HG03280 (cell line): ENCODE results near the gene SOS1.

ENCODE experiments used
- ATAC-seq: cut with Tn5 transposase; IDR thresholded peaks from one replicate; pipeline ENCODE4 v1.9.1; 2021; ENCODE audit warnings: mild to moderate bottlenecking, moderate library complexity; ENCODE audit not compliant: unreplicated experiment

Gene SOS1

DNA sequence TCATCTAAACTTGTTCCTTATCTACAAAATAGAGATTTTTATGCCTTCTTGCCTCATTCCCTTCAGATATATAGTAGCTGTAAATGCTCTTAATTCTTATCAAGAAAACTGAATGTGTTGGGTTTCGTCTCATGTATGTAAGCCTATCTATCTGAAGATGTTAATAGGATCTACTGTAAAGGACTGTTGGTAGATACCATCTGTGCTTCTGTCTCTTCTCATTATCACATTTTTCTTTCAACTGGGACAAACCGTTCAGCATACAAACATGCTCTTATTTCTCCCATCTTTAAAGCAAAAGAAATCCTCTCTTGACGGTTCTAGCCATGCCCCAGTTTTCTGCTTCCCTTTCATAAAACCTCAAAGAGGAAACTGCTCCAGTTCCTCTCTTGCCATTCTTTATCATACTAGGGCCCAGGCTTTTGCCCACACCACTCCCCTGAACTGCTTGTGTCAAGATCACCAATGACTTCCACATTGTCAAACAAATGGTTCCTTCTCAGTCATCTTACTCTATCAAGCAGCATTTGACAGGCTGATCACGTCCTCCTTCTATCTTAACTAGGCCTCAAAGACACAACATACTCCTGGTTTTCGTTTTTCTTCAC, 142.5 kb downstream of the SOS1 start:
- ATAC-seq, result no peak

DNA sequence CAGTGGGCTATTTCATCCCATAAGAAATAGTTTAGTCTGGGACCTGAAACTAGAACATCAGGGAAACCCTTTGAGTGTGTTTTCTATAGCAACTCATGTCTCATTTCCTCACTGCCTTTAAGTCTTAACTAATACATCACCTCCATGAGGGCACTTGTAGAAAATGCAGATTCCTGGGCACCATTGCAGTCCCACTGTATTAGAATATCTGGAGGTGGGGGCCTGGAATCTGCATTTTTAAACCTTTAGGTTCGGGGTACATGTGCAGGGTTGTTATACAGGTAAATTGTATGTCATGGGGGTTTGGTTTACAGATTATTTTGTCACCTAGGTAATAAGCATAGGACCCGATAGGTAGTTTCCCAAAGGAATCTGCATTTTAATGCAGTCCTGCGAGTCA, 143.8 kb downstream of the SOS1 start:
- no peak for ATAC-seq

DNA sequence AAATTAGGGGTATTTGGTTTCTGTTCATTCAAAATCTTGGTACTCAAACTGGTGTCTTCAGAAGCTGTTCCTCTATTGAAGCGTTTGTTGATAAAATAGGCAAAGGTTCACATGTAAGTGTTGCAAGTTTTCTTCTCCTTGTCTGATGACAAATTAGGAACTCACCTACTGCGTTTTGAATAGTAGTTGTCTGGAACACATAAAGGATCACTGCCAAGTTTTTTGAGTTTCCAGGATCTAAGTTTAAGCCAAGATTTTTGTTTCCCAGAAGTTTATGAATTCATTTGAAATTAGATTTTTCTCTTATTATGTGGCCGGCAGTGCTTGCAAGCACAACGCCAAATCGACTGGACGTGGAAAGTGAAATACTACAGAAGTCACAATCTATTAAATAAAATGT, 145.8 kb downstream of the SOS1 start:
- ATAC-seq, result no peak

DNA sequence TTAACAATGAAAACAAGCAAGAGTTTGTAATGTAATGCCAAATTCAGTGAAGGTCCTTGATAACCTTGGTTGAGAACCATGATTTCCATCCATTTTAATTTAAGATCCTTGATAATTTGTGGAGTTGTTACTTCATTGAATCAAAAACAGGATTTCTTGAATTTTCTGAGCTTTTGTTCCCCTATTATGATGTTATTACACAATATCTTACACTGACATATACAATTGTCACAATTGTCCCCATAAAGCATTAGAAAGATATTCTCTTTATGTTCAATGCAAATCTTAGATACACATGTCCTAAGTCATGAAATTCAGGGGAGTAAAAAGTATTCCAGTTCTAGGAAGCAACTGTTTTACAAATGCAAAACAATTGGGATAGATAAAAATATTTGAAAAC, 147.6 kb downstream of the SOS1 start:
- no peak for ATAC-seq

DNA sequence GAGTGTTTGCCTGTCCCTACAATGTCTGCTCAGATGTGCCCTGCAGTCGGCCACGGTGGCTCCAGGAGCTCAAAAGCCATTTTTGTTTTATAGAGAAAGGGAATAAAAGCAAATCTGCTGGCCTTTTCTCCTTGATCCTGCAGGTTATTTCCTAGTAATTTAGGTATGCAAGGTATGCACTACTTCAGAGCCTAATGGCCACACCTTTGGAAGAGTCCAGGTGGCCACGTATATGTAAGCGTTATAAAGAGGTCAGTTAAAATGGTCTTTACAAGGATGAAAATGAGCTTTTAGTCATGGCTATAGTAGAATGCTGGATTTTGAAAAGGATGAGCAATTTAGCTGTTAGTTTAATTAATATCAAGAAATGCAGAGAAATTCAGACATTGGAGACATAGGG, 149.5 kb downstream of the SOS1 start:
- no peak for ATAC-seq

DNA sequence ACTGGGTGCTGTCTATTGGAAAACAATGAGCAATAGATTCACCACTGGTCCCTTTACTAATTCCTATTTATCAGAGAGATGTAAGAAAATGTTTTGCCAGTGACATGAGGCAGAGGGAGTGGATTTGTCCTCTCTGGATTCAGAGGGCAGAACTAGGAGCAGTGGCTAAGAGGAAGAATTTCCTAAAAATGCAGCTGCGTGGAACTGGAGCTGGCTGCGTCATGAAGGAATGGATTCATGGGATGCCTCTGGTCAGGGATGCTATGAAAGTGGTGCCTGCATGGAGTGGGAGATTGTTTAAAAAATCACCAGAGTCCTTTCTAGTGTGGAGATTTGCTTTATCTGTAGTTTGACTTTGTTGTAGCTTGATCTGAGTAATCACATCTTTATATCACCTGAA, 152.8 kb downstream of the SOS1 start:
- ATAC-seq, result no peak

DNA sequence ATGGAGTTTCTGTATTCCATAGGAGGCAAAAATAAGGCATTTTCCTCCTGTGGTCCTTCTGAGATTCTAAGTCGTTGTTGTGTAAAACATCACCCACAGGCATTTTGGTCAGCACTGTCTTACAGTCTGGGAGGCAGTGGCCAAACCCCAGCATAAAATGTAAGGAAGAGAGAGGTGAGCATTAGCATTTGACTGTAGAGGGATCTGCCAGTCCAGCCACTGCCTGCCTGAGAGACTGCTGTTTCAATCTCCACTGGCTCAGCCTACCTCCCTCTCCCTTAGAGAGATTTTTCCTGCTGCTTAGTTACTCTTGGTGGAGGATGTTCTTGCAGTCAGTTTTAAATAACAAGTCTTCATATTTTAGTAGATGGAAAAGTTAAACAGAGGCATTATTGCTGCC, 154.2 kb downstream of the SOS1 start:
- ATAC-seq, result no peak

DNA sequence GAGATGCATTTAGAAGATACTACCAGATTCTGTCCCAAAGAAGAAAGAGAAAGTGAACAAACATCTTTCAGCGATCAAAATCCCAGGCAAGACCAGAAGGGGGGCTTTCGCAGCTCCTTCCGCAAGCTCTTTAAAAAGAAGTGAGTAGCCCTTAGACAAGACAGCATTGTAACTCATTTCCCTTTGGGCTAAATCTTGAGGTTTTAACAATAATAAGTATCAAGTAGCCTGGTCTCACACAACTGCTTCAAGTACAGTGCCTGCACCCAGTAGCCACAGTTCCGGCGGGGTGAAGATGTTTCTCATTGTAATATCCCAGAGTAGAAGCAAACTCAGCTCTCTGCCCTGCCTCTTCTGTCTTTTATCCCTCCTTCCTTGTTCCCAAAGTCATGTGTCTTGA, 154.8 kb downstream of the SOS1 start:
- ATAC-seq, result no peak

DNA sequence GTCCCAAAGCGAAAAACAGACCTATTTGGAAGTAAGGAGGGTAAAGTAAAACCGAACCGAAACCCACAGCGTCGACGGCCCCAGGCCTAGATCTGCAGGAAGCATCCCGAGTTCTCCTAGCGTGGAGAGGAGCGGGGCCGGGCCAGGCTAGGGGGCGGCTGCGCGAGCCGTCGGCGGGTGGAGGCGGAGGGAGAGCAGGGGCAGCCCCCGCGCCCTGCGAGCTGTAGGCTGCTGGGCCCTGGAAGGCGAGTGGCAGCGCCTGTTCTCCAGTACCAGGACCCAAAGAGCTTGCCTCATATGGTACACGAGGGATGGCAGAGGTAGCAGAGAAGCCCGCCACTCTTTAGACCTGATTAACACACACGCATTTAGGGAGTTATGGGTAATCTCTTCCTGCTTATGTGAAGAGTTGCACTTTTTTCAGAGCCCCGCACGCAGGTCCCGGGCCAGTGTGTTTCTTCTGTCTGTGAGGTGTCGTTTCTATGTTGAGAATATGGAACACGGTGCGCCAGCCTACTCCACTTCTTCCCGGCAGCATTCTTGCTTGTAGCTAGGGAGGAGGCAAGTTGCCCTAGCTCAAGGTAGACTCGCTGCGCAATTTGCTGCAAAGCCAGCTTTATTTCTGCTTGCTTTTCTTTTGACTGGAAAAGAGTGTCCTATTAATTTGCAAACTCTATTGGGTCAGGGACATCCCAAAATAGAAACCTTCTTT, 160.1 kb downstream of the SOS1 start:
- no peak for ATAC-seq

DNA sequence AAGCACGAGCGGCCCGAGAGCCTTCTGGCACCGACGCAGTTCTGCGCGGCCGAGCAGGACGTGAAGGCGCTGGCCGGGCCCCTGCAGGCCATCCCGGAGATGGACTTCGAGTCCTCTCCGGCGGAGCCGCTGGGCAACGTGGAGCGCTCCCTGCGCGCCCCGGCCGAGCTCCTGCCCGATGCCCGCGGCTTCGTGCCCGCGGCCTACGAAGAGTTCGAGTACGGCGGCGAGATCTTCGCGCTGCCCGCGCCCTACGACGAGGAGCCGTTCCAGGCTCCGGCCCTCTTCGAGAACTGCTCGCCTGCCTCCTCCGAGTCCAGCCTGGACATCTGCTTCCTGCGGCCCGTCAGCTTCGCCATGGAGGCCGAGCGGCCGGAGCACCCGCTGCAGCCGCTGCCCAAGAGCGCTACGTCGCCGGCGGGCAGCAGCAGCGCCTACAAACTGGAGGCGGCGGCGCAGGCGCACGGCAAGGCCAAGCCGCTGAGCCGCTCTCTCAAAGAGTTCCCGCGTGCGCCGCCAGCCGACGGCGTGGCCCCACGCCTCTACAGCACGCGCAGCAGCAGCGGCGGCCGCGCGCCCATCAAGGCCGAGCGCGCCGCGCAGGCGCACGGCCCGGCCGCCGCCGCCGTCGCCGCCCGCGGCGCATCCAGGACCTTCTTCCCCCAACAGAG, 160.8 kb downstream of the SOS1 start:
- no peak for ATAC-seq

DNA sequence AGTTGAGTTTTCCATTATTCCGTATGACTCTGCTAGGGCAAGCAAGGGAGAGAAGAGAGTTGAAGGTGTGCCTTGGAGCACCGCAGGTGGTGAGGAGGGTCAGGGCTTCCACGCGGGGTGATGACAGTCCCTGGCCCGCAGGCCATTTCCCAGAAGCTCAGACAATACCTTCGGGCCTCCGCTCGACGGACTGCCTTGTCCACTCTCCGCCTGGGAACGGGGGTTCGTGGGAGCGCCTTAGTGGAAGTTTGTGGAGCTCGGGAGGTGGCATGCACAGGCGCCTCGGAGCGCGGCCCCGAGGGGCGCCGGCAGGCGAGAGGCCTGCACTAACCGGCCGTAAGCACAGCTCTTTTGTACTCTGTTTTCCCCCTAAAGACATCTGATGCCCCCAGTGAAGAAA, 161.4 kb downstream of the SOS1 start:
- ATAC-seq, result no peak

DNA sequence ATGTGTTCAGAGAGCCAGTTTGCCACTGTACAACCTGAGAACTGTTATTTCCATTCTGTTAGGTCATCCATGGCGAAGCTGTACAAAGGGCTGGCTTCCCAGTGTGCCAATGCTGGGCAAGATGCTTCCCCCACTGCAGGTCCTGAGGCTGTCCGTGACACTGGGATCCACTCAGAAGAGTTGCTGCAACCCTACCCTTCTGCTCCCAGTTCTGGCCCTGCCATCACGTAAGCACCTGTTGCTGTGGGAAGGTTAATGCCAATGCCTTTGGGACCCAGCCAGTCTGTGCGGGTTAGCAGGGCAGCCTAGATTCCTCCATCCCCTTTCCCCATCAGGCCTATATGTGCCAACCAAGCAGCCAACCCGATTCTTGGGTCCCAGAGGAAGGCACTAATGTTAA, 162.9 kb downstream of the SOS1 start:
- ATAC-seq, result no peak

DNA sequence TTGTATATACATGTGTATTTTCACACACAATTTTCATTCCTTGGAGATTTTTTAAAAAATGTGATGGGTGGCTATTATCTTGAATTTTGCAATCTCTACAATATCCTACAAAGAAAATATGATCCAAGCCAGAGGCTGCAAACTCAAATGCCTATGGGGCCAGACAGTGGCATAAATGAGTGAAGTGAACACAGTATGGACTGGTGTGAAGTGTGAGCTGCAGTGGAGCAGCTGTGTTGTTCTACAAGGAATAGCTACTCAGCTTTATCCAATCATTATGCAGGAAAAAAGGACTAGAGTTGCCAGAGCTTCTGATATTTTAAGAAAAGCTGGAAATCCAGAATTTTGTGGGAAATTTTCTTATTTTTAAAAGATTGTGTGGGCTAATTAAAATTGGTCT, 169.1 kb downstream of the SOS1 start:
- ATAC-seq, result no peak

DNA sequence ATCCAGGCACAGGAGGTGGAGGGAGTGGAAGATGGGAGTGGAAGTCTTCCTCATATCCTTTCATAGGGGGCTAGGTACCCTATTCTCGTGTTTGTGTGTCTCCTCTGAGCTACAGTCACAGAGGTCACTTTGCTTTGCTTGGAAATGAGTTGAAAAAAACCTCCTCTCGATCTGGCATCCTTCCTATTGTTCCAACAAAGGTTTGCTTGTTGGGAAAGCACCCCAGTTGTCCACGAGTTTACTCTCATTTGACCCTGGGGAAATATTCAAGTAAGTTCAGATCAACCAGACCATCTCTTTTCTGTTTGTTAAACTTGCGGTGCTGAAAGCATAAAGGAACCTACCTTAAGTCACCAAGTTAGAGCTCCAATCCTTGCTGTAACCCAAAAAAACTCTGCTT, 171.9 kb downstream of the SOS1 start:
- ATAC-seq, result no peak

DNA sequence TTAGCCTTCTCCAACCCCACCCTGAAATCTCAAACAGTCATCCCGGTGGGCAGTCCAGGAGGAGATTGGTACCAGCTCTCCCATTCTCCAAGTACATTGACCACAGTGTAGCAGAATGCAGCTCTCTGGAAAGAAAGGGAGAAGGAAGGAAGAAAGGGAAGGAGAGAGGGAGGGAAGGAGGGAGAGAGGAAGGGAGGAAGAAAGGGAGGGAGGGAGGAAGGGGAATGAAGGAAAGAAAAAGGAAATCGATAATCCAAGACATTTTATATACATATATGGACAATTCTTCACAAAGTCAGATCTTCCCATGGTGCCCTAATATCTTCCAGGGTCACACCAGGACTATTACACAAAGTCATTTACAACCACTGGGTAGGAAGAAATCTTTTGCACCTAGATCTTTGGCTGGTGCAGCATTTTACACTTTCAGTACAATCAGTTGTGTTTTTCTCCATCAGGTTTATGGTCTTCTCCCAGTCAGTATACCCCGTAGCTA, 172.4 kb downstream of the SOS1 start:
- no peak for ATAC-seq

DNA sequence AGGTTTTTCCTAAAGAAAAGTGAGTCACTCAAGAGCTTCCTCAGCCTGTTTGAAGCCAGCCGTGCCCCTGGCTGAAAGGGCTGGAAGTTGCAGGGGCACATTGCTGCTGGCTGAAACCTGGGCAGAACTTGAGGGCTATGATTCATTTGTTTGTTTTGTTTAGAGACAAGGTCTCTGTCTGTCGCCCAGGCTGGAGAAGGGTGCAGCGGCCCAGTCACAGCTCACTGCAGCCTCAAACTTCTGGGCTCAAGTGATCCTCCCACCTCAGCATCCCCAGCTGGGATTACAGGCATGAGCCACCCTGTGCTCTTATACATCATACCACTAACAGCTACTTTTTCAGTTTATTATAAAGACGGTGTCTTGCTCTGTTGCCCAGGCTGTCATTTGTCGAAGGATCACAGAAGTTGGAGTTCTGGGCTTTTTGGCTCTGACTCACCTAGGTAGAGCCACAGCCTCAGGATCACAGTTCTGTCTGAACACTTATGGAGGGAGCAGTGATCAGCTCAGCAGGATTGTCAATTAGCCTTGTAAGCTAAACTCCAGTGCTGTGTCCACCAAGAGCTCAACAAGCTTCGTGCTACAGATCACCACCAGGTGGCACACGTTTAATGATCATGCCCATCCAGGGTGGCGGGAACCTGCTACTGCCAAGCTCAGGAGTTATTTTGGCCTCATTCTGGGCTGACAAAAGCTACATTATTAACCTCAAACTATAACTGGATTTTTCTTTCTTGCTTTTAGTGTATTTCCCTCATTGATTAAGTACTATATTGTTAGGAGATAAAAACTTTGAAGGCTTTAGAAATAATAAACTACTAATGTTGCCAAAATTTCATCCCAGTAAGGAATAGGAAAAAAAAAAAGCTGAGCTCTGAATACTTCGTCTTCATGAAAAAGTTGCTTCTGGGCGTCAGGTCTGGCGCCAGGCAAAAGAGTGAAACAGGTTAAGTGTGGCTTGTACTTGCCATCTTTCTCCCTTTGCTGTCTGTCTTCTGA, 173.3 kb downstream of the SOS1 start:
- ATAC-seq, result peak; percentile 77

DNA sequence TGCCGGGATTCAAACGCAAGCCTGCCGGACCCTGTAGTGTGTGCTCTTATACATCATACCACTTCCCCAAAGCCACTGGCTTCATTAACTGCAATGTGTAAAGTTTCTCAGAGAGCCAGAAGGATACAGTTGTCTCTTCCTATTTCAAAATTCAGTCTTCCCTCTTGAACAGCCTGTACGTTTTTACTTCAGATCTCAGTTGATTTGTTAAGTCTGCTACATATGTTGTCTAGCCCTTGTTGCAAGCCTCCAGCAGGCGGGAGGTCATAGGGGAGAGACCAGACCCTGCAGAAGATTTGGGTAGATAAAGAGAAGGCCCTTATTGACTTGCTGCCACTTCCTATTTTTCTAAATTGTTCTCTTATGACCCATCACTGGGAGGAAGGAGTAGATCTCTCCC, 174.9 kb downstream of the SOS1 start:
- ATAC-seq, result no peak

DNA sequence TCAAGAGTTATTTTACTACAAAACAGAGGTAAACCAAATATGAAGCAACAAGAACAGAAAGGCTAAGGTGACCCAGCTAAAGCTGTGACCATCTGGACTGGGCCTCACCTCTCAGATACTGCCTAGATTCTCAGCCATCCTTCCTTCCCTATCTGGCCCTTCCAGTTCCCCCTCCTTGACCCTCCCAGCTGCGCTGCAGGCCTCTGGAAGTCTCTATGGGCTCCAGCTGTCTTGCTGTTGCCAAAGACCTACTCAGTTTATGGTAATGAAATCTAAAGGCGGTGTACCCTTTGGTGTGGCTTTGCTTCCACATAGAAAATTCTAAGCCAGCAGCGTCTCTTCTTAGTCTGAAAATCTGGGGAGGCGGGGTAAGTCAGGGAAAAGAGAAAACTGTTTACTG, 175.5 kb downstream of the SOS1 start:
- ATAC-seq, result no peak

DNA sequence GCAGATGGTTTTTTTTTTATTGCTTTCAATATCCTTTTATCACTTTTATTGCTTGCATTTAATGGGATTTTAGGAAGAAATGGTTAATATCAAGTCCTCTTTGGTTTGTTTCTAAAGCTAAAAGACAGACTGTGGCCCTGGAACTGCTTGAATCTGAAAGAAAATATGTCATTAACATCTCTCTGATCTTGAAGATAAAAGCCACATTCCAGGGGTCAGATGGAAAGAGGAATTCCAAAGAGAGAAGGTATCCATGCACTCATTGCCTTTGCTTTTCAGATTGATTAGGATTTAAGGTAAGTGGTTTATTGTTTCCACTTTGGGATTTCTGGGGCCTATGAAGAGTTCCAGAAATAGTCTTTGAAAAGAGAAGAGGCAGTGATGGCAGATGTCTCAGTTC, 177.1 kb downstream of the SOS1 start:
- ATAC-seq, result no peak

DNA sequence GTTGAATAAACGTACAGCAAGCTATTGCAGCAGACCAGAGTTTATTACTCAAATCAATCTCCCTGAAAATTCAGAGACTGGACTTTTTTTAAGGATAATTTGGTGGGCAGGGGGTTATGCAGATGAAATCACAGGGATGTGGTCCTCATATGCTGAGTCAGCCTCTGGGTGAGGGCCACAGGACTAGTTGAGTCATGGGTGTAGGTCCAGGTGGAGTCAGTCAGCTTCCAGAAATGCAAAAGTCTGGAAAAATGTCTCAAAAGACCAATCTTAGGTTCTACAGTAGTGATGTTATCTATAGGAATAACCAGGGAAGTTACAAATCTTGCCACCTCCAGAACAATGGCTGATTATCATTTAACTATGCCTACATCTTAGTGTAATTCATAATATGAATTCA, 180.1 kb downstream of the SOS1 start:
- ATAC-seq, result no peak

DNA sequence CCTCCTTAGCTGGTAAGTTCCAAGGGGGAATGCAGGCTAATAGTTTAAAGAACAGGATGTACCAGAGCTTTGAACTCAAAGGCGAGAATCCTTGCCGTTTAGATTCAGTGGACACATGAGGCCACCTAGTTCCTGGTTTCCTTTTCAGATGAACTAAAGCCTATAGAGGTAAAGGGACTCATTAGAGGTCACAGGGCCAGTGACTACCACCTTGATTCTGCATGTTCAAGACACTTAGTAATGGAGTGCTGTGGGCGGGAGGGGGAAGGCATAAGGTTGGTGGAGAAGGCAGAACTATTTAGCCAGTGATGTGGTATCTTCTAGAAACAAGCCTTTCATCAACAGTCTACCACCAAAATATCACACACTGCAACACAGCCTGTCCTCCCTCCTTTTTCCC, 183.3 kb downstream of the SOS1 start:
- no peak for ATAC-seq
